NCI-H1694 treated with DMSO at 0.1 percent for 48 hours (cell line): ENCODE data around the gene STAC2.
"Not testable (repeated sequence)": the region's sequence is repeated elsewhere in the genome, so short reads cannot be mapped to it uniquely, and the experiment has no call there.

Experiments used
- DNase-seq: peaks from one replicate; lab custom pipeline; 2025; lab: John Stamatoyannopoulos, UW

STAC2 gene

DNA sequence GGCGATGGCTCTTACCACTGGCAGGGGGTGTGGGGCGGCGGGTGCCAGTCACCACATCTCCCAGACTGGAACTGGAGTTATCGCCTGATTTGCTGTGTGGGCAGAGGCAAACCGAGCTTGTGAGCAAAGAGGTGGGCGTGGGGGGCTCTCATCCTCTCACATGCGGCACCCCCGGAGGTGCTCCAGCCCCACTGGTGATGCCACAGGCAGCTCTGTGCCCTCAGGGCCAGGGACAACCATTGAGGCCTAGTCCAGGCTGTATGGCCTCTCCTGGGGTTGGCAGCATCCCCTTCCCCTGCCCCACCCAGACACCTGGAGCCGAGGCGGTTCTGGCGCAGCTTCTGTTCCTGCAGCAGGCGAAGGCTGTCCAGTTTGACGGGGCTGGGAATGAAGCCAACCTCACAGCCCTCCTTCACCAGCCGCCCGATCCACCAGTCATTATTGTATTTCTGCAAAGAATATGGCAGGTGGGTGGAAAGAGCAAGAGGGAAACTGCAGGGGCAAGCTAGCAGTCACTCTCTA, 39.2 kb downstream of the STAC2 start:
- DNase-seq, result peak; percentile 24

DNA sequence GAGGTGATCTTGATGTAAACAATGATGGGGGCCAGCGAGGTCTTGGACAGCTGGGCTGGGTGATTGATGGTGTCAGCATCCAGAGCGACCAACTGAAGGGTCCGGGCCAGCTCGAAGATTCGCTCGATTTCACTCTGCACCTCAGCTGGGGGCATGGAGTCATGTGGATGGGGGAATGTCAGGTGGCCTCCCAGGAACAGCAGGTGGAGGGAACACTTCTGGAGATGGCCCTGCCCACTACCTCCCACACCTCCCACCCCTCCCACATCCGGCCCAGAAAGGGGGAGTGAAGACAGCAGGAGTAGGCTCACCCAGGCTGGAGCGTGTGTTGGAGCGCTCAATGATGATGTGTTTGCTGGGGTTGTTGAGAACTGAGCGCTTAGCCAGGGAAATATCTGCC, 42.0 kb downstream of the STAC2 start:
- DNase-seq, result no peak

DNA sequence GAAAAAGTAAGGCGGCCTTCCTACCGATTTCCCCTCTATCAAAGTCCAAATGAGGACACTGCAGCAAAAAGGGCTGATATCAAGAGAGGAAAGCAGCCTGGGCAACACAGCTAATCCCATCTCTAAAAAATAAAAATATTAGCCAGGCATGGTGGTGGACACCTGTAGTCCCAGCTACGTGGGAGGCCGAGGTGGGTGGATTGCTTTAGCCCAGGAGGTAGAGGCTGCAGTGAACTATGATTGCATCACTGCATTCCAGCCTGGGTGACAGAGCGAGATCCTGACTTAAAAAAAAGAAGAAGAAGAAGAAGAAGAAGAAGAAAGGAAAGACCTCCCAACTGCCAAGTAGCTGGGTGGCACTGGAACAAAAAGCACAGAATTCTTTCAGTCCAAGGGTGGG, 42.7 kb downstream of the STAC2 start:
- no peak for DNase-seq

DNA sequence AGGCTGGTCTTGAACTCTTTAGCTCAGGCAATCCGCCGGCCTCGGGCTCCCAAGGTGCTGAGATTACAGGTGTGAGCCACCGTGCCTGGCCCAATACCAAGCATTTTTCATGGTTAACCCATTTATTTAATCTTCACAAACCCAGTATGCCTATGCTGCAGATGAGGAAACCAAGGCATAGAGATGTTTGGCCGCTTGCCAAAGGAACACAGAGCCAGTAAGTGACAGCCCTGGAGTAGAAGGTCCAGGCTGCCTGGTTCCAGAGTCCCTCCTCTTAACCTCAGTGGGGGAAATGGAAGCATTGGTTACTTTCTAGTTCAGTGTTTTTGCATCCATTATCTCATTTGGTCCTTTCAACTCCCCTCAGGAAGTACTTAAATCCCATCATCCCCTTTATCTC, 44.4 kb downstream of the STAC2 start:
- DNase-seq, result no peak

DNA sequence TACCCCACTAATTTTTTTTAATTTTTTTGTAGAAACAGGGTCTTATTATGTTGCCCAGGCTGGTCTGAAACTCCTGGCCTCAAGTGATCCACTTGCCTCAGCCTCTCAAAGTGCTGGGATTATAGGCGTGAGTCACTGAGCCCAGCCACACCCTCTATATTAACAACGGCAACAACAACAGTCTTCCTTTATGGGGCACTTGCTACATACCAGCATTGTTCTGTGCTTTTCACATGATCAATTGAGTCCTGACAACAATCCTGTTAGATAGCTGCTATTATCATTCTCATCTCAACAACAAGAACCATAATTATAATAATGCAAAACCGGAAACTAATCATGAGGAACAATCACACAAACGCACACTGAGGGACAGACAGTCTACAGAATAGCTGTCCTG, 47.2 kb downstream of the STAC2 start:
- DNase-seq, result no peak

DNA sequence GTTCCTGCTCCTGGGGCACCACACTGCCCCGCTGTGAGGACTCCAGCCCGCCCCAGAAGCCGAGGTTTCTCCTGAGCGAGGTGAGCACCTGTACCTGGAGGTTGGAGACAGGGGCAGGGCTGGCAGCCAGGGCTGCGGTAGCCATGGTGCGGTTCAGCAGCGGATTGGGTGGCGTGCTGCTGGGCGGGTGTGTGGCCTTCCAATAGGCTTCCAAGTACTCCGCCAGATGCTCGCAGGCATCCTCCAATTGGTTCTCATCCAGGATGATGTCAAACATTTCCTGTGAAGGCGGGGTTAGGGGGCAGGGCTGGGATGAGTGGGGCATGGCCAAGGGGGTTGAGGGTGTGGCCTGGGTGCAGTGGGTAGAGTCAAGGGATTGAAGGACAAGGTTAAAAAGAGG, 48.5 kb downstream of the STAC2 start:
- no peak for DNase-seq

DNA sequence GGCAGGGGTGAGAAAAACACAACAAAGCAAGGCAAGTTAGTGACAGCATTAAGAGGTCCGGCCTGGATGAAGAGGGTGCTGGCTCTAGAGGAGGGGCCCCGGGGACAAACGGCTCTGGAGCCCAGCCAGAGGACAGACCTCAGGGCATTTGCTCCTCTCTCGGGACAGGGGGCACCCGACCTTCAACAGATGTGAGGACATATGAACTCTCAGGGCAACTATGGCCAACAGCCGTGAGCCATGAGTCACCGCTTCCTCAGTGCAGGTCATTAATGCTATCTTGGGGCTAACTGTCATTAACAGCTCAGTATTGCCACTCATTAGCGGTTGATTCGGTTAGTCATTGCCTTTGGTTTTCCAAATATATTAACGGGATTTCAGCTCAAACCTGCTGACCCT, 50.1 kb downstream of the STAC2 start:
- DNase-seq, result no peak

DNA sequence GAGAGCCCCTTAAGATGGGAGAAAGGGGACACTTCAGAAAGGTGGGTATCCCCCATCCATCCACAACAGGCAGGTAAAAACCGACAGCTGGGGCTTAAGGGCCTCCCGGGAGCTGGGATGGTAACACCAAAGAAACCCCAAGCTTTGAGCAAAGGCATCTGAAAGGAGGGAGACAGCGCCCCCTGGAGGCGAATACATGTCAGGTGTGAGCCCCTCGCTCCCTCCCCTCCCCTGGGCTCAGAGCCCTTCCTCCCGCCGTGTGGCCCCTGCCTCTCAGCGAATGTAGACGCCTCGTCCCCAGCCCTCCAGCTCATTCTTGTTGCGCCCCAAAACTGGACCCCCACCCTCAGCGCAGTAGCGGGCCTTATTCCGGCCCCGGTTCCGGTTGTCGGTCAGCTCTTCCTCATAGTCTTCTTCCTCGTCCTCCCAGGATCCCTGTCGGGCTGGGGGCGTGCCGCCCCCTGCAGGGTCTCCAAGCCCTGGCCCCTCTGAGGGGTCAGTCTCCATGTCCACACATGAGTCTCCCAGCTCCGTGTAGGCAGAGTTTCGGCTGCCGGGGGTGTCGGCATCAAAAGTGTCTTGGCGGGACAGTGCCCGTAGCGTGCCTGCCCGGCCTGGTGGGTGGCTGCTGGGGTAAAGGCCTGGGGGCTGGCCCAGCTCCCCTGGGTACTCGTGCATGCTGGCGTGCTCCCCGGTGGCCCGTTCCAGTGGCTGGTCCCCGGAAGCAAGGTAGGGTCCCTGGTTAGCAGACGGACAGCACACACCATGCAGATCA, 50.6 kb downstream of the STAC2 start:
- peak; percentile 52 for DNase-seq

DNA sequence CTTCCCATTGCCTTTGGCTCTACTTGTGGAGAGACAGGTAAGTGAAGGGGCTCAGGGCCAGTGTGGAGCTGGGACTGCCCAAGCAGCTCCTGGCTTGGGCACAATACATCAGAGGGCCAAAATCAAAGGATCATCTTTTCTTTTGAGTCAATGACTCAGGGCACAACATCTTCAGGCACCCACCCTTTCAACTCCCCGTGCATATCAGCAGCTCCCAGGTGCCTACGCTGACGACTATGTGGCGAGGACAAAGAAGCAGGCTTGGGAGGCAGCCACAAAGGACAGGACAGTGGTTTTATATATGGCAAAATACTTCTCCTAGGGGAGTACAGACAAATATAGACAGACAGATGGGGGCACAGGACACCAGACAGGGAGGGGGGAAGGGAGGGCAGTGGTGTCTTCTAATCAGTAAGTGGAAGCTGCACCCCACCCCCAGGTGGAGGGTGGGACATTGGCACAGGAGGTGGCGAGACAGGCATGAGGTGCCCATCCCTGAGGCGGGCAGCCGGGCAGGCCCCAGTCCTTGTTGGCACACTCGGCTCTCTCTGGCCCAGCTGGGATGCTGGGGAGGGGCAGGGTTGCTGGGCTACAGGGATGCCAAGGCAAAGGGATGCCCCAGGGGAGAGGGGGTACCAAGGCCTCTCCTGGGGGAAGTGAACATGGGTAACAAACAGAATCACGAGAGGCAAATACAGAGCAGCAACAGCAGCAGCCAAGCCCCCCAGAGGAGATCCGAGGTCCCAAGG, 52.0 kb downstream of the STAC2 start:
- no peak for DNase-seq

DNA sequence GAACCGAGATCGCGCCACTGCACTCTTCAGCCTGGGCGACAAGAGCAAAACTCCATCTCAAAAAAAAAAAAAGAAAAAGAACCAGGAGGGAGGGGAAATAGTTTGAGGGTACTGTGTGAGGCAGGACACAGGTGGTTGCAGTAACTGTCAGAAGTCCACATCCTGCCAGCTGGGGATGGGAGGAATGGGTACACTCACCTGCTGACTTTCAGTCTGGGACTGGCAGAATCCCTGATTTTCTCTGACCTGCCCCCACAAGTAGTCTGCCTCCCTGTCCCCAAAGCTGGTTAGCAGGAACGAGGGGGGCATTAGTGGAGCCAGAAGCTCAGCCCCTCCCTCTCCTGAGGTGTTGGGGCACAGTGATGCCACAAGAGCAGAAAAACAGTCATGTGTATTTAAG, 52.7 kb downstream of the STAC2 start:
- no peak for DNase-seq

DNA sequence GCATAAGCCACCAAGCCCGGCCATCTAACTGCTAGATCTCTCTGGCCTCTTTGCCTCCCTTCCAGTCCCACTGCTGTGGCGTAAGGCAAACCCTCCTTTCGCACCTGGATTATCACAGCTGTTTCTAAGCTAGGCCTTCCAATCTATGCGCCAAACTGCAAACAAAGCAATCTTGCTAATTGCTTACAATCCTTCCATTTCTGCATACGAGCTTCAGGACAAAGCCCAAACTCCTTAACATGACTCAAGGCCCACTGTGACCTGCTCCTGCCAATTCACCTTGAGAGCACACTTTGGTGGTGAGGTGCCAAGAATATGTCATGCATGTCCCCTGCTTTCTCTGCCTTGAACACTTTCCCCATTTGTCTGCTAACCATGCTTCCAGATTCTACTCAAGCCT, 53.8 kb downstream of the STAC2 start:
- DNase-seq, result no peak

DNA sequence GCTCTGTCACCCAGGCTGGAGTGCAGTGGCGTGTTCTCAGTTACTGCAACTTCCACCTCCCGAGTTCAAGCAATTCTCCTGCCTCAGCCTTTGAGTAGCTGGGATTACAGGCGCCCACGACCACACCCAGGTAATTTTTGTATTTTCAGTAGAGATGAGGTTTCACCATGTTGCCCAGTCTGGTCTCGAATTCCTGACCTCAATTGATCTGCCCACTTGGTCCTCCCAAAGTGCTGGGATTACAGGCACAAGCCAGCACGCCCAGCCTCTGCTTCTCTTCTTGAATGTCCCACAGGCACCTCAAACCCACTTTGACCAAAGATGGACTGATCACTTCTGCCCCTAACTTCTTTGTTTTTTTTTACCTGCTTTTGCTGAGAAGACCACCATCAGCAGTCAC, 55.2 kb downstream of the STAC2 start:
- no peak for DNase-seq

DNA sequence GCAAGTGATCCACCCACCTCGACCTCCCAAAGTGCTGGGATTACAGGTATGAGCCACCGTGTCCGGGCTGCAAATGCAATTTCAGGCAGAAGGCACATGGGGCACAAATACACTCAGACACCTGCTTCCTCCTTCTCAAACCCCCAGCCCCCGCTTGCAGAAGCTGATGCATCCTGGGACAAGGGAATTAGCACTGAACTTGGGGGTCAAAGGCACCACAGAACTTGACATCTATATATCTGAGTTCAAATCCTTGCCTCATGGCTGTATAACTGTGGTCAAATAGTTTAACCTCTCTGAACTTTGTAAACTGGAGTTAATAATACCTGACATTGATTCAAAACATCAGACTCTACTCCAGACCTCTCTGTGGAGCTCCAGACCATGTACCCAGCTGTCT, 55.6 kb downstream of the STAC2 start:
- DNase-seq, result no peak

DNA sequence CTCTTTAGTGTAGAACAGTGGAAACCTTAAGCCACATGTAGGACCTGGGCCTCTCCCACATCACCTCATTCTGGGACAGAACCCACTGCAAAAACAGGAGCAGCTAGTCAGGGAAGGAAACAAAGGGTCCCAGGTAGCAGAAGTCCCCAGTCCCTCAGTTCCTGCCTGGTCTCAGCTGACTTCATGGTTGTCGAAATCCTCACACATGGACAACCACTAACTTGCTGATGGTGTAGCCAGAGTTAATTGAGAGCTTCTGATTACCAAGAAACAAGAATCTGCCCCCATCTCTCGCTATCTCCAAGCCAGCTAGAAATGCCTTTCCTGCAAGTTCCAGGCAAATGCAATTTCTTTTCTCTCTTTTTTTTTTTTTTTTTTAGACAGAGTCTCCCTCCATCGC, 56.2 kb downstream of the STAC2 start:
- no peak for DNase-seq

DNA sequence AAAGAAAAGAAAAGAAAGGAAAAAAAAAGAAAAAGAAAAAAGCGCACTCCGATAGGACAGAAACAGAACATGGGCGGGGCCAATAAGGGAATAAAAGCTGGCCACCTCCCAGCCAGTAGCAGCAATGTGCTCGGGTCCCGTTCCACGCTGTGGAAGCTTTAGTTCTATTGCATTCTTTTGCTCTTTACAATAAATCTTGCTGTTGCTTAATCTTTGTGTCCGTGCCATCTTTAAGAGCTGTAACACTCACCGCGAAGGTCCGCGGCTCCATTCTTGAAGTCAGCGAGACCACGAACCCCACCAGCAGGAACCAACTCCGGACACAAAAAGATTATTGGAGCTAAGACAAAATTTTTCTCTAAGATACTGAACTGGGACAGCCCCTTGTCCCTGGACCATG, 56.6 kb downstream of the STAC2 start:
- DNase-seq, result no peak

DNA sequence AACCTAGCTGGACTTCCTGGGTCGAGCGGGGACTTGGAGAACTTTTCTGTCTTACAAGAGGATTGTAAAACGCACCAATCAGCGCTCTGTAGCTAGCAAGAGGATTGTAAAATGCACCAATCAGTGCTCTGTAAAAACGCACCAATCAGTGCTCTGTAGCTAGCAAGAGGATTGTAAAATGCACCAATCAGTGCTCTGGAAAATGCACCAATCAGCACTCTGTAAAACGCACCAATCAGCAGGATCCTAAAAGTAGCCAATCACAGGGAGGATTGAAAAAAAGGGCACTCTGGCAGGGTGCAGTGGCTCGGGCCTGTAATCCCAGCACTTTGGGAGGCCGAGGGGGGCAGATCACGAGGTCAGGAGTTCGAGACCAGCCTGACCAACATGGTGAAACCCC, 57.2 kb downstream of the STAC2 start:
- DNase-seq, result not testable (repeated sequence)

DNA sequence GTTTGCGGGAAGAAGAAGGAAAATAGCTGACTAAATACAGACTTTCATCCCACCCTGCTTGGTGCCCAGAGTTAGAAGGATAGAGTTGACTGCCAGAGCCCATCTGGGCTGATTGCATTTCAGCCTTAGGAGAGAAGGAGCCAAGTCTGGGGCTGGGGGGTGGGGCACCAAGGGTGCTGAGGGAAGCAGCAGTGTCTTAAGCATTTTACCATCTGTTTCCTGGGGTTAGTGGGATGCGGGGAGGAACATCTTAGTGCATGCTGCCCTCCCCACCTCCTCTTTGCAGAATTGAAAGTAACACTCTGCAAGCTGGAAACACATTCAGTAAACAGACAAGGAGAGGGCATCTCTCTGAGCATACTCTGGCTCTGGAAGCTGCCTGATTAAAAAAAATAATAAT, 58.3 kb downstream of the STAC2 start:
- no peak for DNase-seq

DNA sequence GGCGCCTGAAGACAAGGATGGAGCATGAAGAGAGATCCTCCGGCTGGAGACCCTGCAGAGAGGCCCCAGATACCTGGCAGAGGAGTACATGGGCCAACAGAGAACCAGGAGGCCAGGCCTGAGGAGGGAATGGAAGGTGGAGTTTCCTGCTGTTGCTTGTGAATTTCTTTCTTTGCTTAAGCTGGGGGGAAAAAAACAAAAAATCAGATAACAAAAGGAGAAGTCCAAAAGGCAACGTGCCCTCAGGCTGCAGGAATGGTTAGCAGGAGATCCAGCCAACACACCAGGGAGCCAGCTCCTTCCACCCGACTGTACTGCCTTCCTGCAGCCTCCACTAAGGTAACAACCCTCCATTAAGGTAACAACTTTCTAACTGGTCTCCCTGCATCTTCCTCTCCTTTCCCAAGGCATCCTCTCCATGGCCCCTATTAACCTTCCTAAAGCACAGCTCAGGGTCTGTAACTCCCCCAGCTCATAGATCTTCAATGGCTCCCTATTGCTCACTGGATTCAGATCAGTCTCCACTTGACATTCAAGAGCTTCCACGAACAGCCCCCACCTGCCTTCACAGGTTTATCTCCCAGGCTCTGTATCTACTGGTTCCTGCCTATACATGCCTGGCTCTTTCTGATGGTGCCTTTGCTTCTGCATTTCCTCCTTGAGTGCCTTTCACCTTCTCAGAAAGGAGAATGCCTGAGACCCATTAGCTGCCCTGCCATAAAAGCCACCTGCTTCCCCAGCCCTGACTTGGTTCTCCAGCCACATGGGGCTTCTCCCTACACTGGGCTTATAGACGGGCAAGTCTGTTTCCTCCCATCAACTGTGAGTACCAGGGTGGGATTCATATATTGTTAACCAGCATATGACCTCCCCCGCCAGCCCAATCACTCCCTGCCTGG, 59.1 kb downstream of the STAC2 start:
- DNase-seq, result no peak

DNA sequence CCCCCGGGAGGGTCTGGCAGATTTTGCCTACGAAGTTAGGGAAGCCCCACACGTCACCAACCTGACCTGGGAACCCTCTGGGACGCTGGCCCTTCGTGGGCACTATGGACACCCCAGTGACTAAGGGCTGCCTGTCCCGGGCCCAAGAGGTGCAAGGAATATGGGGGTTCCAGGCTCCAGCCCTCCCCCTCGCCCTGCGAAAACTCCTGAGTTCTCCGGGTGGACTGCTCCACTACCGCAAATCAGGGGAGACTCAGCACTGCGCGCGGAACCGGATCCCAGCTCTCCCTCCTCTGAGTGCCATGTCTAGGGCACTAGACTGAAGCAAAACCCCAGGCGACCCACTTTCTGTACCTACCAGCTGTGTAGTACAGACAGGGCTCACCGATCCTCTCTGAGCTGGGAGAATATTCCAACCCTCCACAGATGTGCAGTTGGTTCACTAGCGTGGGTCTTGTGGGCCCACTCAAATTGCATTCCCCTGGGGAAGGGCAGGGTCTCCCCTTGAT, 59.9 kb downstream of the STAC2 start, which contains the start of gene ARL5C:
Gene ARL5C, minus strand, starts transcription at position 321 of the 509 bp plus-strand sequence. CDS start 401 bp downstream, outside the sequence.
- DNase-seq, result no peak

DNA sequence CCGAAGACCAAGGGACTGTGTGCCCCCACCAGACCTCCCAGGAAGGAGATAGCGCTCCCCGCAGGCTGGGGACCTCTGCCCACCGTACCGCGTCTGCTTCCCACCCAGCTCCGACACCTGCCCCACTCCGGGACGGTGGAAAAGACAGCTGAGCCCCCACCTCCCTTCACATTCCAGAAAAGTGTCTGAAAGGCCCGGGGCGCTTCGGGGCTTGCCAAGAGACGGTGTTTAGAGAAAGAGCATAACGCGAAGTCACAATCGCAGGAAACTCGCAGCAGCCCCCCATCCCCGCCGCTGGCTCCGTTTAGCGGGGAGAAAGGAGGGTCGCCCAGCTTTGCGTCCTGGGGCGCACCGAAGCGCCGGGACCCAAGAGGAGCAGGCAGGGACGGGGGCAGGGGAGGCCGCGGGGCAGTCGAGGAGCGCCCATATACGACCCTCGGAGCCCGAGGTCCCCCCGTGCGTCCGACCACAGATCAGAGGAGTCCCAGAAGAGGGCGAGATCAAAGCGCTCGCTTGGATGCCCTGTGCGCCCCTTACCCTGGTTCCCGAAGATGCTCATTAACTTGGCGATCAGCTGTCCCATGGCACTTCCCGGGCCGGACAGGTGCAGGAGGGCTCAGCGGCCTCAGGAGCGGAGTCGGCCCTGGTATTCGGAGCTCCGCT, 60.4 kb downstream of the STAC2 start:
- DNase-seq, result no peak

DNA sequence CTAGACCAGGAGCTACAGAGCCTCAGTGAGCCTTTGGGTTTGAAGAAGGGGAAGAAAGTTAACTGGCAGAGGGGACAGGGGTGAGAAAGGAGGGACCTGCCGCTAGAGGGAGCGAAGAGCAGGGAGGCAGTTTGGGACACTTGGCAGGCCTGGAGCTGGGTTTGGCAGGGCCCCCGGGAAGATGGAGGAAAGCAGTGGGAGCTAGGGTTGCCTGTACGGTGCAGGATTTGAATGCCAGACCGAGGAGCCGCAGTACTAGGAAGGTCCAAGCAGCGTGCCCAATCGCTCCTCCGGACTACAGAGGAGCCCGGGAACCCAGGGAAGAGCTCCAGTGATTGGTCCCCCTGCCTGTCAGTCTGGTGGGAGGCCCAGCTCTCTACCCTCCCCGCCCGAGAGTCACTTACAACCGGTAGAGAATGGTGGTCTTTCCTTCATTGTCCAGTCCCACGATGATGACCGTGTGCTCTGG, 61.0 kb downstream of the STAC2 start:
- peak; percentile 55 for DNase-seq
